Lower lobe of right lung (tissue), 2 donors: ENCODE data around the gene IGSF23. TPM values are rescaled to one million over a fixed set of nuclear protein-coding genes. Genes with fewer than 3 reads are reported as not detected.
A peak's percentile ranks its signal among the peaks of the same experiment; 100 is the strongest.
"Not testable (repeated sequence)": the region's sequence is repeated elsewhere in the genome, so short reads cannot be mapped to it uniquely, and the experiment has no call there.

Experiments used
- ATAC-seq, 2 donors: fragments of 200-7000 bp; cut with Tn5 transposase; one replicate each; pipeline ENCODE4 v1.9.1; 2020 to 2022; ENCODE audit warnings: mild to moderate bottlenecking in 2 of 2, moderate library complexity in 2 of 2
- DNase-seq: peaks from one replicate; pipeline ENCODE4 v3.0.0-alpha.2; 2020
- H3K27ac ChIP-seq: fragments of 200-600 bp; one replicate; pipeline ENCODE4 v1.8.0; 2022
- H3K27me3 ChIP-seq: fragments of 200-600 bp; one replicate; pipeline ENCODE4 v1.8.0; 2022; ENCODE audit warnings: low read depth
- H3K36me3 ChIP-seq: fragments of 200-600 bp; one replicate; pipeline ENCODE4 v1.8.0; 2022; ENCODE audit warnings: mild to moderate bottlenecking
- H3K4me1 ChIP-seq: fragments of 200-600 bp; one replicate; pipeline ENCODE4 v1.8.0; 2022
- H3K4me3 ChIP-seq: fragments of 200-600 bp; one replicate; pipeline ENCODE4 v1.8.0; 2022; ENCODE audit warnings: mild to moderate bottlenecking
- H3K9me3 ChIP-seq: fragments of 200-600 bp; one replicate; pipeline ENCODE4 v1.8.0; 2022
- CTCF ChIP-seq: fragments of 200-600 bp; IDR thresholded peaks from one replicate; pipeline ENCODE4 v1.8.0; 2022; ENCODE audit warnings: antibody characterized with exemption, mild to moderate bottlenecking
- intact Hi-C: fragments of 100-400 bp; cut with DNase I; formaldehyde crosslinking; loops from one replicate; pipeline ENCODE4 v1.11.0; 2022
- total RNA-seq: library from RNA; stranded (reverse); fragmentation: NEBNext Ultra II Directional; extraction: Animal tissue kit (Norgen Biotek cat#: 25700); gene quantifications from one replicate; pipeline ENCODE4 v1.2.1, GENCODE V29; 2021
- donor health status: DM: no; HTN: yes; CAD: no; lungs with severe emphysema.

IGSF23 gene
- total RNA-seq, 1 donor from 2014 or later = not detected

GRCh38 chr19:44608391-44608821, 5.0 kb upstream of the IGSF23 start:
- TF ChIP-seq CTCF = no peak
- no peak overlapping the region for H3K4me3 ChIP-seq
- no peak for DNase-seq
- intact Hi-C loops = no loop called here
- ATAC-seq = no peak
- H3K27ac ChIP-seq = no peak overlapping the region
- peaks cover 28% of the 10 kb centered on the region for H3K4me1 ChIP-seq
- no peaks in the 10 kb centered on the region for H3K9me3 ChIP-seq
- no peaks in the 10 kb centered on the region for H3K27me3 ChIP-seq
- H3K36me3 ChIP-seq = no peaks in the 10 kb centered on the region

GRCh38 chr19:44609219-44609618, 4.1 kb upstream of the IGSF23 start:
- no peak overlapping the region for H3K4me3 ChIP-seq
- ATAC-seq = no peak
- no peaks in the 10 kb centered on the region for H3K27me3 ChIP-seq
- intact Hi-C loops = no loop called here
- H3K27ac ChIP-seq = no peak overlapping the region
- no peaks in the 10 kb centered on the region for H3K9me3 ChIP-seq
- no peaks in the 10 kb centered on the region for H3K36me3 ChIP-seq
- no peak for TF ChIP-seq CTCF
- H3K4me1 ChIP-seq = peaks cover 20% of the 10 kb centered on the region
- no peak for DNase-seq

GRCh38 chr19:44610497-44610896, 2.9 kb upstream of the IGSF23 start:
- H3K27ac ChIP-seq, DNase-seq, H3K27me3 ChIP-seq, H3K36me3 ChIP-seq, H3K4me3 ChIP-seq, H3K9me3 ChIP-seq, intact Hi-C loops: not testable (repeated sequence)
- peak in 1 of 2 donors; percentile 53 for ATAC-seq
- H3K4me1 ChIP-seq = peaks cover 23% of the 10 kb centered on the region
- peak; percentile 41 for TF ChIP-seq CTCF

GRCh38 chr19:44611812-44612295, 1.5 kb upstream of the IGSF23 start:
- no peak for TF ChIP-seq CTCF
- H3K27me3 ChIP-seq = no peaks in the 10 kb centered on the region
- intact Hi-C loops = no loop called here
- peak; percentile 61 for DNase-seq
- peaks cover 25% of the 10 kb centered on the region for H3K4me1 ChIP-seq
- H3K4me3 ChIP-seq = no peak overlapping the region
- H3K9me3 ChIP-seq = no peaks in the 10 kb centered on the region
- no peaks in the 10 kb centered on the region for H3K36me3 ChIP-seq
- peak overlapping the region; percentile 25 for H3K27ac ChIP-seq
- ATAC-seq = peak; percentile 91 to 92

GRCh38 chr19:44614313-44614712, 950 bp downstream of the IGSF23 start:
- TF ChIP-seq CTCF = no peak
- Histone ChIP-seq H3K27ac (no peak overlapping the region), H3K36me3 (no peaks in the 10 kb centered on the region), H3K4me1 (peaks cover 13% of the 10 kb centered on the region), H3K4me3 (no peak overlapping the region), H3K27me3 (no peaks in the 10 kb centered on the region), H3K9me3 (no peaks in the 10 kb centered on the region)
- intact Hi-C loops = no loop called here
- no peak for DNase-seq
- ATAC-seq = no peak

GRCh38 chr19:44615863-44616247, 2.5 kb downstream of the IGSF23 start:
- DNase-seq (no peak), ATAC-seq (peak; percentile 18 to 49)
- no peaks in the 10 kb centered on the region for H3K36me3 ChIP-seq
- H3K27ac ChIP-seq = no peak overlapping the region
- TF ChIP-seq CTCF = no peak
- no peaks in the 10 kb centered on the region for H3K27me3 ChIP-seq
- H3K4me3 ChIP-seq = no peak overlapping the region
- intact Hi-C loops = no loop called here
- peaks cover 13% of the 10 kb centered on the region for H3K4me1 ChIP-seq
- H3K9me3 ChIP-seq = no peaks in the 10 kb centered on the region
